G401 (cell line): ENCODE measurements around the gene ASGR2. TPM values are rescaled to one million over a fixed set of nuclear protein-coding genes. Genes with fewer than 3 reads are reported as not detected.
"Not testable (repeated sequence)": the region's sequence is repeated elsewhere in the genome, so short reads cannot be mapped to it uniquely, and the experiment has no call there.

Experiments
- DNase-seq: peaks from one replicate; pipeline ENCODE4 v3.0.0-alpha.2; 2015; ENCODE audit warnings: low spot score
- in situ Hi-C: cut with HindIII; loops from 2 replicates; pipeline ENCODE4 v1.10.0; 2016; ENCODE audit warnings: low sequenced_read_pairs, mixed read lengths
- total RNA-seq: library from RNA; depleted of rRNA; stranded (reverse); fragments of >200 nt; shearing (Covaris generic); gene quantifications from 2 replicates; pipeline ENCODE4 v1.2.3, GENCODE V29; 2014

The ASGR2 gene
- total RNA-seq, 1 experiment from 2014 or later, result not detected

DNA sequence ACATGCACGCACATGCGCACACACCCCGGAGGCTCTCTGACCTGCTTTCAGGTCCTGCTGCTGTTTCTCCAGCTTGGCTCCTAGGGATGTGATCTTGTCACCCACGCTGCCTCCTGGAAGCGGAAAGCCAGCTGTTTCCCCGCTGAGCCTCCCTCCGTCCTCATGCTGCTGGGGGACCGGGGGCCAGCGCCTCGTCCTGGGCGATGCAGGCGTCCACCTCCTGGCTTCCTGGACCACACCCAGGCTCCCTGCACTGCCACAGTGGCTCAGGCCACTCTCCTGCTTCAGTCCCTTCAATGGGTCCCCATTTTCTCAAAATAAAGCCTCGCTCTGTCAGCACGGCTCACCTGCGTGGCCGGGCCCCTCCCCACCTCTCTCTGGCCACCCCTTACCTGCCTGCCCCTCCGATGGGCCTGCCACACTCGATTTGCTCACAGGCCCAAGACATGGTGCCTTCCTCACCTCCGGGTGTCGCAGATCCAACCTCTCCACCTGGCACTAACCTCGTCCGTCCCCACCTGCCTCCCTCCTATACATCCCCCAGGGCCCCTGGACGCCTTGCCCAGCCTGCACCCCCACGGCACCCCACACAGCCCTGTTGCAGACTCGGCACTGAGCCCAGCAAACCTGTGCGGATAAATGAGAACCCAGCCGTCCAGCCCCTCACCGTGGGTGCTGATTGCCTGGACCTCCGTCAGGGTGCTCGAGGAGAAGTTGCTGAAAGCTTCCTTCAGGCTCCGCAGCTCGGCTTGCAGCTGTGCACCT is 6.6 kb downstream of the ASGR2 start:
- no peak for DNase-seq

DNA sequence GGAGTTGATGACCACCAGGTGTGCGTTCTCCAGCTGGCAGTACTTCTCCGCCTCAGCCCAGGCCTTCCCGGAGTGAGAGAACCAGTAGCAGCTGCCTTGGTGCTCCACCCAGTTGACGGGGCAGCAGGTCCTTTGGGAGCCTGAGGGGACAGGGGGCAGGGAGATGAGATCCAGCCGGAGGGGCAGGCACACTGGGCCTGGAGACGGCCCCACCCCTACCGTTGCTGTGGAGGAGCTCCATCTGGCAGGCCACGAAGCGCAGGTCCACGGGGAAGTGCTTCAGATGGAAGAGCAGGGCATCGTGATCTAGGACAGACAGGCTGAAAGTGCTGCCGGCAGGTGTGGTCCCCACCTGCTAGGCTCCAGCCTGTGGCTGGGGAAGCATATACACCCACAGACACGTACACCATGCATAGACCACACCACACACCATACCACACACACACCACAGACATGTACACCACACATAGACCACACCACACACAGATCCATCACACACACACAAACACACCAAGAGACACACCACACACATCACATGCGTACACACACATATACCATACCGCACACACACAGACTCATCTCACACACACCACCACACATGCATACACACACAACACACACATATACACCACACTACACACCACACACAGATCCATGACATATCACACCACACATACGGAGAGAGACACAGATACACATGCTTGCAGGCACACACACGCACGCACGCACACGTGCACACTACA is 7.4 kb downstream of the ASGR2 start:
- no peak for DNase-seq
- in situ Hi-C loops, result loop anchor here (5.0 kb wide), 1 partner anchor 35 kb away; no protein-coding TSS in a partner anchor

More for the DNA sequence above, 6.6 kb downstream of the ASGR2 start:
- in situ Hi-C loops, result loop anchor here (5.0 kb wide), 1 partner anchor 36 kb away; no protein-coding TSS in a partner anchor

DNA sequence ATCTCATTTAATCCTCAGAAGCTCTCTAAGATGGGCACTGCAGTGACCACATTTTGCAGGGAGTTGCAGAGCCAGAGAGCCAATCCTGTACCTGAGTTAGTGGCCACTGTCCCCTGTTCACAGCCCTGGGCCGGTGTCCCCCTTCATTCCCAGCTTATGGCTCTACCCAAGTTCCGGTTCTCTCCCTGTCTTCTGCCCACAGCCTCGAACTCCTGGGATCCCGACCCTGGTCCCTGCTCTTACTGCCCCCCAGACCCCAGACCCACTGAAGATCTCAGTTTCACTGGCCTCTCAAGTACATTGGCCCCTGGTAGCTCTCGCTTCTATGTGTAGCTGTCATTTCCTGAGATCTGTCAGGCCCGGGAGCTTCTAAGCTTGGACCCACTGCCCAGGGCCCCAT is 12.2 kb downstream of the ASGR2 start:
- in situ Hi-C loops, result no loop called here
- no peak for DNase-seq

DNA sequence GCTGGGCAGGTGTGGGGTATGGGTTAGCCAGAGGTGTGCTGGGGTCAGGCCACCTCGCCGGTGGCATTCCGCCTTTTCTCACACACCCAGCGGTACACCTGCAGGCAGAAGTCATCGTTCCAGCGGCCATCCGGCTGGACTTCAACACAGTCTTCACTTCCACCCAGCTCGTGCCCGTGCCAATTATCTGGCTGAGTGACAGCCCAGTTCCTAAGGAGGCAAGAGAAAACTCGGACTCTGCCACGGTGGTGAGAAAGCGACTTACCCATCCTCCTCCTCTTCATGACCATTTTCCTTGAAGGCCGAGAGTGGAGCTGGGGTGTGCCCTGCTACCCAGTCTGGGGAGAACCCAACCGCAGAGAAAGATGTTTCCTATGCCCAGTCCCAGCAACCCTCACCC is 13.1 kb downstream of the ASGR2 start:
- in situ Hi-C loops, result no loop called here
- DNase-seq, result no peak

DNA sequence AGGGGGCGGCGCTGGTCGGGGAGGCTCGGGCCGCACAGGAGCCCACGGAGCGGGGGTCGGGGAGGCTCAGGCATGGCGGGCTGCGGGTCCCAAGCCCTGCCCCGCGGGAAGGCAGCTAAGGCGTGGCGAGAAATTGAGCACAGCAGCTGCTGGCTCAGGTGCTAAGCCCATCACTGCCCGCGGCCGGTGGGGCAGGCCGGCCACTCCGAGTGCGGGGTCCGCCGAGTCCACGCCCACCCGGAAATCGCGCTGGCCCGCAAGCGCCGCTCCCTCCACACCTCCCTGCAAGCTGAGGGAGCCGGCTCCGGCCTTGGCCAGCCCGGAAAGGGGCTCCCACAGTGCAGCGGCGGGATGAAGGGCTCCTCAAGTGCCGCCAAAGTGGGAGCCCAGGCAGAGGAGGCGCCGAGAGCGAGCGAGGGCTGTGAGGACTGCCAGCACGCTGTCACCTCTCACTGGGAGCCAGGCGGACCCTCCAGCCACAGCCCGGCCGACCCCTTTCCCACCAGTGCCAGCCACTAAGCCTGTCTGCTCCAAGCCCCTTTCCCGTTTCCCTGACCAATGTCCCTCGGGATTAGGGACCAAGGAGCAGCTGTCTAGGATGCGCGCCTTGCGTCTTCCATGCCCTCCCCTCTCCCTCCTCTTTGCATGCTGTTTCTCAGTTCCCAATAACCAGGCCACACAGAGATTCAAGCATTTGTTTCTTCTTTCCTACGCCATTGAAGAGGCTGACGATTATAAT is 13.8 kb downstream of the ASGR2 start:
- in situ Hi-C loops, DNase-seq: not testable (repeated sequence)

DNA sequence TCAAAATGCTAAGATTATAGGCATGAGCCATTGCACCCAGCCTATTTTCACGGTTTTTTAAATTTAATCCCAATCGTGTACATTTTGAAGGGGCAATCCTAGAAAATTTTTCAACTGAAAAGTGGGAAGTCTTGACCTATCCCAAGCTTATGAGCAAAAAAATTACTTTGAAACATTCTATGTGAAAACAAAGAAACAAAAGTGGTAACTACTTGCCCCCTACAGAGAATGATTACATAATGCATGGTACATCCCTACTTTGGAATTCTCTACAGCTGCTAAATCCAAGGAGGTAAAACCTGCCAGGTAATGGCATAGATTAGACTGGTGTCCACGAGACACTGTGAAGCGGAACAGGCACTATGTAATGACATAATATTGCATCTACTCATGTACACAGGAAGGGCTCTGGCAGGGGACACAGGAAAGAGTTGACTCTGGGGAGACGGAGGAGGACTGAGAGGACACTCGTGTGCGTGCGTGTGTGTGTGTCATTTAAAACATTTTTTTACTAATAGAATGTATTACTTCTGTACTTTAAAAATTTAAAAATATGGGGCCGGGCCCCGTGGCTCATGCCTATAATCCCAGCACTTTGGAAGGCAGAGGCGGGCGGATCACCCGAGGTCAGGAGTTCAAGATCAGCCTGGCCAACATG is 15.7 kb downstream of the ASGR2 start:
- no peak for DNase-seq
- in situ Hi-C loops, result no loop called here

DNA sequence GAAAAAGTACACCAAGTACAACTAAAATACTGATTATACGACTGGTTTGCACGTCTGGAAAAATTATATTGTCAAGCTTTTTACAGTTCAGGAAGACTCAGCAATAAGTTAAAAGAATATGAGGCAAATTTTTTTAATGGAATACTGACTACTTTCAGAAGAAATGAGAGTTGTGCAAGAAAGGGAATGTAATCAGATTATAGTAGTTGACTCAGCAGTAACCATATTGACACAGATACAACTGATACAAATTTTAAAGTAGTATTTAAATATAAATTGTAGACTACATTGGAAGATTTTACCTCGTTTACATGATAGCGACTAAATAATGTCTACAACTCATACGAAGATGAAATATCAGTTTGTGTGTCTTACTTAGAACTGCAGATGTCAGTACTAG is 16.7 kb downstream of the ASGR2 start:
- no peak for DNase-seq
- in situ Hi-C loops, result no loop called here

DNA sequence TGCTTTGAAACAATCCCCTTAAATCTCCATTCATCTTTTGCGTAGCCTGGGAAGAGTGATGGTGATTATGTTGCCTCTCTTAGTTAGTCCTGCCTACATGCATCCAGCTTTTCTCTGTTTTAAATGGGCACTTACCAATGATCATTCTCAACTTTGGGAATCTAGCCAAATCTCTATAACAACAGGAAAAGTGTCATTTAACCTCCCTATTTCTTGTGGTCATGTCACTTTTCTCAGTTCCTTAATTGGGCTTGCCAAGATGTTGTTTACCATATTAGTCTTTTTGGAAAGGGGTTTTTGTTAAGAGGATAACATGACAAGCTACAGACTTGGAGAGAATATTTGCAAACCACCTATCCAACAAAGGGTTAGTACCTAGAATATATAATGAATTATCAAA is 19.0 kb downstream of the ASGR2 start:
- in situ Hi-C loops, result no loop called here
- no peak for DNase-seq

DNA sequence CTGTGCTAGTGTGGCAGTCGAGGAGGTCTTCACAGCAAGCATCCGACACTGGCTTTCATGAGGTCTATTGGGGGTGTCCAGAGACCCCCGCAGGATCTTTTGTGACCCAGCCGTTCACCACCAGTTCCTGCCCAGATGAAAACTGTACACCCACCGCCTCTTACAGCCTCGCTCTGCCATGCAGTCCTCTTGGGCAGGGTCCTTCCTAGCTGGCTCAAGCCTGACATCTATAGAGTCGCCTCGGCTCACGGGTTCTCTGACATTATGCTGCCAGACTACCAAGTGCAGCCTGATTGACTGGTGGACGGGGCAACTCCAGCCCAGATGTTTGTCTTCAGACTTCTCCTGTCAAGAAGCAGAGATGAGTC is 20.0 kb downstream of the ASGR2 start:
- in situ Hi-C loops, result no loop called here
- no peak for DNase-seq

DNA sequence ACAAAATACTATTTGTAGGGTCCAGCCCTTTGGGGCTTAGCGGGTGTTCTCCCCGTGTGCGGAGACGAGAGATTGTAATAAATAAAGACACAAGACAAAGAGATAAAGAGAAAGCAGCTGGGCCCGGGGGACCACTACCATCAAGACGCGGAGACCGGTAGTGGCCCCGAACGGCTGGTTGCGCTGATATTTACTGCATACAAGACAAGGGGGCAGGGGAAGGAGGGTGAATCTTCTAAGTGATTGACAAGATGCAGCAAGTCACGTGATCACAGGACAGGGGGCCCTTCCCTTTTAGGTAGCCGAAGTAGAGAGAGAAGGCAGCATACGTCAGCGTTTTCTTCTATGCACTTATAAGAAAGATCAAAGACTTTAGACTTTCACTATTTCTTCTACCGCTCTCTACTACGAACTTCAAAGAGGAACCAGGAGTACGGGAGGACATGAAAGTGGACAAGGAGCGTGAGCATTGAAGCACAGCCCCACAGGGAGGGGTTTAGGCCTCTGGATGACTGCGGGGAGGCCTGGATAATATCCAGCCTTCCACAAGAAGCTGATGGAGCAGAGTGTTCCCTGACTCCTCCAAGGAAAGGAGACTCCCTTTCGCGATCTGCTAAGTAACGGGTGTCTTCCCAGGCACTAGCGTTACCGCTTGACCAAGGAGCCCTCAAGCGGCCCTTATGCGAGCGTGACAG is 23.2 kb downstream of the ASGR2 start:
- in situ Hi-C loops, result not testable (repeated sequence)

DNA sequence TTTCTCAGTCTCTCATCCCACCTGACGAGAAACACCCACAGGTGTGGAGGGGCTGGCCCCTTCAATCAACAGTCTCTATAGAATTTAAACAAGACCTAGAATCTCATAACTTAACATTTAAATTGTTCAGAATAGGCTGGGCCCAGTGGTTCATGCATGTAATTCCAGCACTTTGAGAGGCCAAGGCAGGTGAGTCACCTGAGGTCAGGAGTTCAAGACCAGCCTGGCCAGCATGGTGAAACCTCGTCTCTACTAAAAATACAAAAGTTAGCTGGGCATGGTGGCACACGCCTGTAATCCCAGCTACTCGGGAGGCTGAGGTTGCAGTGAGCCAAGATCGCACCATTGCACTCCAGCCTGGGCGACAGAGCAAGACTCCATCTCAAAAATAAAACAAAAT is 25.1 kb downstream of the ASGR2 start:
- in situ Hi-C loops, DNase-seq: not testable (repeated sequence)

More for the DNA sequence above, 23.2 kb downstream of the ASGR2 start:
- DNase-seq, result not testable (repeated sequence)

DNA sequence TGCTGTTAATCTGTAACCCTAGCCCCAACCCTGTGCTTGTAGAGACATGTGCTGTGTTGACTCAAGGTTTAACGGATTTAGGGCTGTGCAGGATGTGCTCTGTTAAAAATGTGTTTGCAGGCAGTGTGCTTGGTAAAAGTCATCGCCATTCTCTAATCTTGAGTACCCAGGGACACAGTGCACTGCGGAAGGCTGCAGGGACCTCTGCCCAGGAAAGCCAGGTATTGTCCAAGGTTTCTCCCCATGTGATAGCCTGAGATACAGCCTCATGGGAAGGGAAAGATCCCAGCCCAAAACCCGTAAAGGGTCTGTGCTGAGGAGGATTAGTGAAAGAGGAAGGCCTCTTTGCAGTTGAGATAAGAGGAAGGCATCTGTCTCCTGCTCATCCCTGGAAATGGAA is 26.2 kb downstream of the ASGR2 start:
- DNase-seq, in situ Hi-C loops: not testable (repeated sequence)

DNA sequence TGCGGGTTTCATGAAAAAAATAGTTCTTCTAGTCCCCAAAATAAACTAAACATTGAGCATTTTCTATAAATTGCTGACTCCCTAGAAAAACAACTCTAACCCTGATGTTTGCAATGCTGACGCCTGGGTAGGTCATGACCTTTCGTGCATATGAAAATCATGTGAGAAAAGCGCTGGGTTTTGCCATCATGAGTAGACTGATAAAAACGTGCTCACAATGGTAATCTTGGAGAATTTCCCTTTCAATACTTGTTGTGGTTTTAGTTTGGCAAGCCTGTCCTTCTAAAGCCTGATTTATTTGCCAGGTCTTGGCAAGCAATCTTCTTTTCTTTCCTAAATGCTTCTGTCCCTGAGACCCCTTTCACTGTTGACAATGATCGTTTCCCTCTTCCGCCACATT is 30.5 kb downstream of the ASGR2 start:
- DNase-seq, result no peak
- in situ Hi-C loops, result no loop called here

DNA sequence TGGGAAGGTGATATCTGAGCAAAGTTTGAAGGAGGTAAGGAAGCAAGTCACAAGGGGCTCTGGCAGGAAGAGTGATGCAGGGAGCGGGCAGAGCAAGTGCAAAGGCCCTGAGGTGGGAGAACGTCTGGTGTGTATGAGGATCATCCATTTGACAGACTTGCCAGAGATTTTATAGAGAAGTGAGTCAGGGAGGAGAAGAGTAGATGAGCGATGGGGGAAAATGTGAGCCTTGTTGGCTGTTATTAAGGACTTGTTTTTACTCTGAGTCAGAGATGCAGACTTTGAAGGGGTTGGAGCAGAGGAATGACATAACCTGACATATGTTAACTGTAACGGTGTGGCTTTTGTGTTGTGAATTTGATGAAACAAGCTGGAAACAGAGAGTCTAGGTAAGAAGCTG is 31.0 kb downstream of the ASGR2 start:
- no peak for DNase-seq
- in situ Hi-C loops, result no loop called here

DNA sequence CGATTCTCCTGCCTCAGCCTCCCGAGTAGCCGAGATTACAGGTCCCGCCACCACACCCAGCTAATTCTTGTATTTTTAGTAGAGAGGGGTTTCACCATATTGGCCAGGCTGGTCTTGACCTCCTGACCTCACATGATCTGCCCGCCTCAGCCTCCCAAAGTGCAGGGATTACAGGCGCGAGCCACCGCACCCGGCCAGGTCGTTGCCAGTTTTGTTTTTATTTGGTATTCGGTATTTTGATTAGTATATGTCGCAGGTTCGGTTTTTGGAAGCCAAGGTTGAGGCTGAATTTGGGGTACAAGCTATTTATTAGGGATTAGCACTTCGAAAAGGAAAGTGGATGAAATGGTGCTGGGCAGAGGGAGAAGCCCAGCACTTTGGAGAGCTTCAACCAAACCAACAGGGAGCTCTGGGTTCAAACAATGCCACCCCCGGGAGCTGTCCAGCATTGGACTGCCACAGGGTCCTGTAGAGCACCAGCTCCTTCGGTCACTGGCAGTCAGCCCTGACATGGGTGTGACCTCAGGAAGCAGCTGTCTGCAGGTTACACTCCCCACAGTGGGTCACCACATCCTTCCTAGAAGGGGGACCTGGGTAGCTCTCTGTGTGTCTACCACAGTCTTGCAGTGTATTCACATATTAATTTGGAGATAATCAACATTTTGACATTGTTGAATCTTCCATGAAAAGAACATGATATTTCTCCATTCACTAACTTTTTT is 33.1 kb downstream of the ASGR2 start:
- in situ Hi-C loops, result no loop called here
- DNase-seq, result no peak

DNA sequence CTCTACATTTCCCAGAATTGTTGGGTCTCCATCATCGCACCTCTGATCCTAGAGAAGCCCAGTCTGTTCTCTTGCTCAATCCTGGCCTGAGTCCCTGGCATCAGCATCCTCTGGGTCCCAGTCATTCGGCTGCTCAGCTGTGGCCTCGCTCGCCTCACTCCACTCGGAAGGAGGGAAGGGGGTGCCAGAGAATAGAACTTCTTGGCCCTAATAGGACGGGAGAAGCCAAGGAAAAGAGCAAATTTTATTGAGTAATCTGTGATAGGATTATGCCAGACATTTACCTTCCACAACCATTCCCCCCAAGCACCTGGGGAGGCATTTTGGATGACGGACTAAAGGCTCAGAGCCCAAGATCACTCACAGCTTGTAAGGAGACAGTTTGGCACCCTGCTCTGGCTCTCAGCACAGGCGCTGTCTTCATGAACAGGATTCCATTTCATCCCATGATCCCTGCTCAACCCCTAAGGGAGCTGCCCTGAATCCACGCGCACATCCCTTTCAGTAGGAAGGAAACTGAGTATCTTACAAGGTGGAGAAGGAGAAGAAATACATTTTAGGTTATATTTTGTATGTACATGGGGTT is 34.1 kb downstream of the ASGR2 start:
- in situ Hi-C loops, result no loop called here
- DNase-seq, result peak; percentile 41

DNA sequence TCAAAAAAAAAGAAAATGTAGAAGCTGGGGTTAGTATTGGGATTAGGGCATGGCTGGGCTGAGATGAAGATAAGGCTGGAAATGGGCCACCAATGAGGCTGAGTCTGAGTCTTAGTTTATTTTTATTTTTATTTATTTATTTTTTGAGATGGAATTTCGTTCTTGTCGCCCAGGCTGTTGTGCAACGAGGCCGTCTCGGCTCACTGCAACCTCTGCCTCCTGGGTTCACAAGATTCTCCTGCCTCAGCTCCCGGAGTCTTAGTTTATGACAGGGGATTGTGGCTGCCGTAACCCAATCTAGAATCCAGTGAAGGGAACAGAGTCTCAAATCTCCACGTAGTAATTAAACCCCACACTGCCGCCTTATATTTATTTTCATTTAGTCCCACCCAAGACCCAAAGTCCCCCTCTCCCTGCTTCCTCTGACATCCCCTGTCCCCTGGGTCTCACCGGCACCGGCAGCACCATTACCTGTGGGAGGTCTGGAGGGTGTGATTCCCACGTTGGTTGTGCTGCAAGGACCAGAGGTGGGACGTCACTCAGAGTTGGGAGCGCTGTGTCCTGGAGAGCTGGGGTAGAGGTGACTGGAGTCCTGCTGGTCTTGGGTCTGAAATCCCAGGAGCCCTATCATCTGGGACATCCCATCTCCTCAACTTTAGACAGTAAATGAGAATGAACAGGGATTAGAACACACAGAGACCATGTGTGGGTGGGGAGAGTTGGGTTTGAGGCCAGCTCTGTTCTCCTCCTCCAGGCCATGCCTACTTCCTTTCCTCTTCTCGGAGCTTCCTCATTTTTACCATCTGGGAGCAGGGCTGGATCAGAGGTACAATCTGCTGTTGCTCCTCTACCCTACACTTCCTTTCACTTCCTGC is 34.8 kb downstream of the ASGR2 start, which contains the start of gene CLEC10A:
Gene CLEC10A (minus strand): TSS at position 671 of the 875 bp plus-strand sequence. CDS start 1,439 bp downstream, outside the sequence.
- no peak for DNase-seq
- in situ Hi-C loops, result no loop called here
